Stimulated activated CD4-positive, alpha-beta T cell treated with anti-CD3 and anti-CD28 coated beads, Interleukin-1b, Interleukin-23, amount 100 ng/mL, for 24 hours (primary cell): ENCODE results near the gene SLC26A3.

ENCODE experiments used
- DNase-seq, 4 experiments: peaks; one replicate each; pipeline ENCODE4 v3.0.0-alpha.2; 2020; ENCODE audit warnings: low read depth in 4 of 4, low spot score in 1 of 4

Gene SLC26A3

DNA sequence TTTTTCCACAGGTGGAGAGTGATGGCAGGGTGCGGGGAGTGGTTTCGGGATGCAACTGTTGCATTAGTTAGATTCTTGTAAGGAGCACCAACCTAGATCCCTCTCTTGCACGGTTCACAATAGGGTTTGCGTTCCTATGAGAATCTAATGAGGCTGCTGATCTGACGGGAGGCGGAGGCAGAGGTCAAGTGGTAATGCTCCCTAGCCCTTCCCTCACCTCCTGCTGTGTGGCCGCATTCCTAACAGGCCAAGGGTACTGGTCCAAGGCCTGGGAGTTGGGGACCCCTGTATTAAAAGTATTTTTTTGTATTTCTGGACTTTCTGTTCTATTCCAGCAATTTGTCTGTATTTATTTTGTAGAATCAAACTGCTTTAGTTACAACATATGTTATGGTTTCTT, 51.9 kb downstream of the SLC26A3 start:
- DNase-seq = no peak

DNA sequence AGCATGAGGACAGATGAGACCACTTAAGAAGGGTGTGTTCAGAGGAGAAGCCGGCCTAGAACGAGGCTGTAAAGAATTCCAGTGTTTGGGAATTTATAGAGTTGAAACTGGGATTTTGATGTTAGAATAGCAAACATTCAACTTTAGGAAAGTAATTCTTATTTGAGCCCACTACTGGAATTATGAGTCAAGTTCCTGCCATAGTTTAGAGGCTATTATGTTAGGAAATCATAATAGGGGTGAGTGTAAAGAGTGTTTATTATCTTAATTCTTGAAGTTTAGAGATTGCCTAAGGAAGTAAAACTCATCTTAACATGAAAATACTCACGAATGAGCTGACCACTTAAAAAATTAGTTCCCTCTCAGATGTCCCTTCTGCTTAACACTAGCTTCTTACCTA, 57.0 kb downstream of the SLC26A3 start:
- no peak for DNase-seq

DNA sequence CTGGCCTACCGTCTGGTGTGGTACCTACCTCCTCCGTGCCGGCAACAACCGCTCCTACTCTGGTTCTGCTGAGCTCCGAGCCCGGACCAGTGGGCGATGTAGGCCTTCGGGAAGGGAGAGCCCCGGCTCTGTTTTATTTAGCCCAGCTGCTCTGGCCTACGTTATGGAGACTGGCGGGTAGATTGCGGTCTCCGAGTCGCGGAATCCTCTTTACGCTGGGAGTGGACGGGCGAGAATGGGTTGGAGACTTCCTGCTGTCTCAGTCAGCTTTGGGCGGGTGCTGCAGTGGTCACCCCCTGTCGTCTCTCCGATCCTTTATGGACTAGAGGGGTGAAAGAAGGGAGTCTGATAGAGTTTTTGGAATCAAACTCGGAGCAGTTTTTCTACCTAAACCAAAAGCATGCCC, 58.7 kb downstream of the SLC26A3 start:
- peak in 2 of 4 experiments; percentile 3 to 37 for DNase-seq

DNA sequence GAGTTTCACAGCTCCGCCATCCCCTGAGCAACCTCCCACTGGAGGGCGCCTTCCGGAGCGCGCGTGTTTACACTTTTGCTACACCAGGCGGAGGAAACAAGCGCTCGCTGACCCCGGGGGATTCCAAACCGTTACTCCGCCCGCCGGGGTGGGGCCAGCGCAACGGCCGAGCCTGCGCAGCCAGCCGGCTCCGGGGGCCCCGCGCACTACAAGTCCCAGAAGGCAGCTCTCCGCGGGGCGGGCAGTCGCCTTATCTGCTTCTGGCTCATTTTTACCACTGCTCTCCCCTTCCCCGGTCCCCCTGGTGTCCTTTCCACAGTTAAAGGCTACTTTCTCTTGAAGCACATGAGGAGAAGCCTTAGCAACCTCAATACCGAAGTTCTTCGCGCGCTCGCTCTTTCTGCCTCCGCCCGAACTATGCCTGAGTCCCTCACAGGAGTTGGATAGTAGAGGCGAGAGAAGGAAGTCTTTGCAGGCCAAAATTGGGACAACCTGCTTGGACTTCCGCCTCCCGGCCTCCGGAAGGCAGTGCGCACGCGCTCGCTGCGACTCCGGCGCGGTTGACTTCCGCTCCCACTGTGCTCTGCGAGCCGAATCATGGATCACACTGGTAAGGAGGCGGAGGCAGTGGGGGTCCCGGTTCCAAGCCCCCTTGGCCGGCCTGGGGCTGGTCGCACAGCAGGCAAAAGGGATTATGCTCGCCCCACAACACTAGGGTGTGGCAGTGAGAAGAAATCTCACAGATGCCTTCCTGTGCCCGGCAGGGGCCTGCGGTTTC, 59.3 kb downstream of the SLC26A3 start, which contains the start of gene CBLL1:
TSS of gene CBLL1 (plus strand) at position 576 of the 778 bp plus-strand sequence. CDS start at position 598, 22 bp downstream.
- peak; percentile 90 to 98 (median 96) for DNase-seq

DNA sequence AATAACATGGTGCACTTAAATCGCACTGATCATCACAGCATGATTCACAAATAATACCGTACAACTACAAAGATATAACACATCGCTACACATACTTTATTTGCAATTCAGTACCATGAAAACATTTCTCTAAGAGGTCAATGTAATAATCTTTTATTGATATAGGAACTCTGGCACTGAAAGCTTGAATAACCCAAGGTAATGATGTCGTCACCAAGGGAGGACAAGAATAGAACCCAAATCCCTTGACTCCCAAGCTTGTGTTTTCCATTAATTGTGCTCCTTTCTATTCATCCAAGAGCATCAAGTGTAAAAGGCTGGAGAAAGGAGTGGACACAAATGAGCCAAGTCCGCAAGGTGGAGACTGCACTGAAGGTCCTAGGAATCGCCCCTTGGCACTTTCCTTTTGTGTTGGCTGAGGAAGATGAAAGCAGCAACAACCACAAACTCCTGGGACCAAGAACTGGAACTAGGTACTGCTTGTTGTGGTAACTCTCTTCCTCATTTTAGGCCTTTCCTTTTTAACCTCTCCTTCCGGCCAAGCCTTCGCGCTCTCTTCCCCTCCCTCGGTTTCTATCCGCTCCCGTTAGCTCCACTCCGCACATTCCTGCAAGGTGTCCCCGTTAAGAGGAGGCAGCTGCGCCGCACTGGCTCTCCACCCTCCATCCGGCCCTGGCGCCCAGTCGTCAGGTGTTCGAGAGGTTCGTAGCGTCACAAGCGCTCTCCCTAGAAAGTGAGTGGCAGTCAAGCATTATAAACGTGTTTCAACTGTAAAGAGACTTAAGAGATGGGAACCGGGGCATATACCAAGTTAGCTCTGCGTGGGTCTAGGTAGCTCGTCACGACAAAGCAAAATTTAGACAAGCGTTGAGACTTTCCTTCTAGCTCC, 60.1 kb downstream of the SLC26A3 start:
- peak in 2 of 4 experiments; percentile 34 to 51 for DNase-seq

DNA sequence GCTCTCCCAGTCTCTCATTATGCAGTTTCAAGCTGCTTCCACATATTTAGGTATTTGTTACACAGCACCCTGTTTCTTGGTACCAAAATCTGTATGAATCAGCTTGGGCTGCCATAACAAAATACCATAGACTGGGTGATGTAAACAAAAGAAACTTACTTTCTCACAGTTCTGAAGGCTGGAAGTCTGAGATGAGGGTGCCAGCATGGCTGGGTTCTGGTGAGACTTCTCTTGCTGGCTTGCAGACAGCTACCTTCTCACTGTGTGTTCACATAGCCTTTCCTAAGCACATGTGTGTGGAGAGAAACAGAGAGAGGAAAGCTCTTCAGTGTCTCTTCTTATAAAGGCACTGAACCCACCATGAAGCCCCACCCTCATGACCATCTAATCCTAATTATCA, 74.7 kb downstream of the SLC26A3 start:
- no peak for DNase-seq

DNA sequence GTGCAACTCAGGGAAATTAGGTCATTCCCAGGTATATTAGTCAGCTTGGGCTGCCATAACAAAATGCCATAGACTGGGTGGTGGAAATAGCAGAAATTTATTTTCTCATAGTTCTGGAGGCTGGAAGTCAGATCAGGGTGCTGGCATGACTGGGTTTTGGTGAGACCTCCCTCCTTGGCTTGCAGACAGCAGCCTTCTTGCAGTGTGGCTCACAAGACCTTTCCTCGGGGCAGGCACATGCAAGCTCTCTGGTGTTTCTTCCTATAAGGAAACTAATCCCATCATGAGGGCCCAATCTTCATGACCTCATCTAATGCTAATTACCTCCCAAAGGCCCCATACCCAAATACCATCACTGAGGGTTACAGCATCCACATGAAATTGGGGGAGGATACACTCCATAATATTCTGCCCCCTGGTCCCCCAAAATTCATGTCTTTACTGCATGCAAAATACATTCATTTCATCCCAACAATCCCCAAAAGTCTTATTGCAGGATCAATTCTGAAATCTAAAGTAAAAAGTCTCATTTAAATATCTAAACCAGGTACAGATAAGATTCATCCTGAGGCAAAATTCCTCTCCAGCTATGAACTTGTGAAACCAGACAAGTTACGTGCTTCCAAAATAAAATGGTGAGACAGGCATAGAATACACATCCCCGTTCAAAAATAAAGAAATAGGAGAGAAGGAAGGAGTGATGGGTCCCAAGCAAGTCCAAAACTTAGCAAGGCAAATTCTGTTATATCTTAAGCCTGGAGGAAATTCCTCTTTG, 76.5 kb downstream of the SLC26A3 start:
- DNase-seq = no peak

DNA sequence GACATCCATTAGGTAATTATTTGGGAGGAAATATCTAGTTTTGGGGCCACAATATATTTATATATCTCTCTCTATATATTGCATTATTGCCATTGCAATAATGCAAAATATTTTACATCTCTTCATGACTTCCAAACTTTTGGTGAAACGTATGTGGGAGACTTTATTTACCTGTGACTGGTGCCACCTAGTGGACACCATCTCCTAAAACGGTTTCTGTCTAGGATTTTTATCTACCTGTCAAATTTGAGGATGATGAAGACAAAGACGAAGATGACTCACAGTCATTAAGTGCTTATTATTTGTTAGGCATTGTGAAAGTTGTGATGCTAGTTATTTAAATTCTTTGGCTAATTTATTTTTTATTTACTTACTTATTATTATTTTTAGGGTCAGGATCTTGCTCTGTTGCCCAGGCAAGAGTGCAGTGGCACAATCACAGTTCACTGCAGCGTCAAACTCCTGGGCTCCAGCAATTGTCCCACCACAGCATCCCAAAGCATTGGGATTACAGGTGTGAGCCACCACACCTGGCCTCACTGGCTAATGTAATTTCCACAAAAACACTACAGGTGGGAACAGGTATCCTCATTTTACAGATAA, 77.8 kb downstream of the SLC26A3 start:
- peak in 3 of 4 experiments; percentile 17 to 30 (median 20) for DNase-seq

DNA sequence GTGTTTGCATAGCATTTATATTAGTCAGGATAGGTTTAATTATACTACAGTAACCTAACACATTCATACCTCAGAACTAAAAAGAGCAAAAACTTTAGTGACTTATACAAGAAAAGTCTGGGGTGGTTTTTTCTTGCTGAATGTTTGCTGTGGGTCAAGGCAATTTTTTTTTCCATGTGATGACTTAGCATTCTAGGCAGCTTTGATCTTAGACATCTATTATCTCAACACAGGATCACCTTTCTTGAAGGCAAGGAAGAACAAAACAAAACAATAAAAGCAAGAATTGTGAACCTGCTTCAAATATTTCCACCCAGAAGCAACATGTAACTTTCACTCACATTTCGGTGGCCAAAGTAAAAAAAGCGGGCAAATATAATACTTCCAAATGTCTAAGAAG, 79.8 kb downstream of the SLC26A3 start:
- DNase-seq = no peak

DNA sequence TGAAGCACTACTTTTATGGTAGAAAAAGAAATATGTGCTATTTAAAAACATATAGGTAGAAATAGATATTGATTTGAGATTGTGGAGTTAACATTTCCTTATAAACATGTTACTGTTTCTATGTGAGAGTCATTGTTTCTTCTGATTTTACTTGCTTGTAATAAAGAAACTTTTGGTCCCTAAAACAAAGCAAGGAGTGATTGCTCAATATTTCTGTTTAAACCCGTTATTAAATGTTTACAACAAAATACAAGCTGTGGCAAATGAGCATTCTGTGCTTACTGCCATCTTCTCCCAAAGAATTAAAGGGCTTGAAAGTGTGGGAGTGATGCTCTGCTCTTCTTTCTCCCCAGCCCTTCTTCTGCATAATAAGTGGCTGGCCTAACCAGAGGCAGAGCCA, 81.7 kb downstream of the SLC26A3 start:
- no peak for DNase-seq

DNA sequence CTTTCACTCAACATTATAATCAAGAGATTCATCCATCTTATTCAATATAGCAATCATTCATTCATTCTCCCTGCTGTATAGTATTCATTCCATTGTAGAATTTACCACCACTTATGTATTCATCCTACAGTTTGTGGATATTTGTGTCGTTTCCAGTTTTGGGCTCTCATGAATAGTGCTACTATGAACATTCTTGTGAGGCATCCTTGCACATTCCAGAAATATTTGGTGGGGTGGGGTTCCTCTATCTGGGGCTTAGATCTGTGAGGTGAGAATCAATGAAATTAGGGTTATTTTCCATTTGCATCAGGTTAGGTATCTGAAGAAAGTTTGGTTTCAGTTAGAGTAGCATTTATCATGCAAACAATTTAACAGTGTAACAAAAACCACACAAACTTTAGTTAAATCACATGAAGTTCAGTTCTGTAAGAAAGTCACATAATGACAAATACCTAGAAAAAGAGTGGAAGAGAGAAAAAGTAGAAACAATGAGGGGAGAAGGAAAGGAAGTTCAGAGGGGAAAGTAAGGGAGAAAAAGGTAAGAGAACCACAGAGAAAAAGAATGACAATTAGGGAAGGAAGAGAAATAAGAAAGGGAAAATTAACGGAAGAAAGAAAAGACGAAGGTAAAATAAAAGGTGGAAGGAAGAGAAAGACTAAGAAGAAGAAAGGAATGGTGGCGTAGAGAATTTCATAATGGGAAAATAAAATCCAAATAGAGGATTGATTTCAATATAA, 84.4 kb downstream of the SLC26A3 start:
- no peak for DNase-seq

DNA sequence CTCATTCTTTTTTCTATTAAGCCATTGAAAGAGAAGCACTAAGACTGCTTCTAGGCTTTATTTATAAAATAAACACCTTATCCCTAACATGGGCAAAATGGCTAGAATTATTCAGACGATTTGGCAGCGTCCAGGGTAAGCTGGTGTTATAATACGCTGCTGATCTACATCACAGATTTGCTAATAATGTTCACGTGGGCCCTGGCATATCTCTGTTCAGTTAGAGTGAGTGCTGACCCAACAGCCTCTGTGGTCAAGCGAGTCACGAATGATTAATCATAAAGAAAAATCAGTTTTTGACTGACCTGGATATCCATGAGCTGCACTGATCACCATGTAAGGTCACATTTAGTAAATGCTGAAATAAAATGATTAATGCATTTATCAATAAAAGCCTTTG, 87.5 kb downstream of the SLC26A3 start:
- no peak for DNase-seq
